Lower lobe of right lung (tissue), 2 donors: ENCODE measurements around the gene MED12L. TPM values are rescaled to one million over a fixed set of nuclear protein-coding genes. Genes with fewer than 3 reads are reported as not detected.

ENCODE experiments used
- ATAC-seq, 2 donors: fragments of 200-7000 bp; cut with Tn5 transposase; one replicate each; pipeline ENCODE4 v1.9.1; 2020 to 2022; ENCODE audit warnings: mild to moderate bottlenecking in 2 of 2, moderate library complexity in 2 of 2
- DNase-seq: peaks from one replicate; pipeline ENCODE4 v3.0.0-alpha.2; 2020
- H3K27ac ChIP-seq: fragments of 200-600 bp; one replicate; pipeline ENCODE4 v1.8.0; 2022
- H3K27me3 ChIP-seq: fragments of 200-600 bp; one replicate; pipeline ENCODE4 v1.8.0; 2022; ENCODE audit warnings: low read depth
- H3K36me3 ChIP-seq: fragments of 200-600 bp; one replicate; pipeline ENCODE4 v1.8.0; 2022; ENCODE audit warnings: mild to moderate bottlenecking
- H3K4me1 ChIP-seq: fragments of 200-600 bp; one replicate; pipeline ENCODE4 v1.8.0; 2022
- H3K4me3 ChIP-seq: fragments of 200-600 bp; one replicate; pipeline ENCODE4 v1.8.0; 2022; ENCODE audit warnings: mild to moderate bottlenecking
- H3K9me3 ChIP-seq: fragments of 200-600 bp; one replicate; pipeline ENCODE4 v1.8.0; 2022
- intact Hi-C: fragments of 100-400 bp; cut with DNase I; formaldehyde crosslinking; loops from one replicate; pipeline ENCODE4 v1.11.0; 2022
- total RNA-seq: library from RNA; stranded (reverse); fragmentation: NEBNext Ultra II Directional; extraction: Animal tissue kit (Norgen Biotek cat#: 25700); gene quantifications from one replicate; pipeline ENCODE4 v1.2.1, GENCODE V29; 2021
- TF ChIP-seq, protein P1 (sequence below): fragments of 200-600 bp; IDR thresholded peaks from one replicate; pipeline ENCODE4 v1.8.0; 2022; ENCODE audit warnings: antibody characterized with exemption, mild to moderate bottlenecking
- donor health status: DM: no; HTN: yes; CAD: no; lungs with severe emphysema.

Gene MED12L
- total RNA-seq, 1 donor from 2014 or later, result 0.44 TPM

- Histone ChIP-seq H3K4me3 (no peak overlapping the region), H3K27ac (no peak overlapping the region), H3K4me1 (no peaks in the 10 kb centered on the region), H3K9me3 (no peaks in the 10 kb centered on the region), H3K27me3 (no peaks in the 10 kb centered on the region), H3K36me3 (no peaks in the 10 kb centered on the region)
- intact Hi-C loops, result no loop called here
- ATAC-seq, result no peak
- no peak for DNase-seq
- TF ChIP-seq, protein P1, sequence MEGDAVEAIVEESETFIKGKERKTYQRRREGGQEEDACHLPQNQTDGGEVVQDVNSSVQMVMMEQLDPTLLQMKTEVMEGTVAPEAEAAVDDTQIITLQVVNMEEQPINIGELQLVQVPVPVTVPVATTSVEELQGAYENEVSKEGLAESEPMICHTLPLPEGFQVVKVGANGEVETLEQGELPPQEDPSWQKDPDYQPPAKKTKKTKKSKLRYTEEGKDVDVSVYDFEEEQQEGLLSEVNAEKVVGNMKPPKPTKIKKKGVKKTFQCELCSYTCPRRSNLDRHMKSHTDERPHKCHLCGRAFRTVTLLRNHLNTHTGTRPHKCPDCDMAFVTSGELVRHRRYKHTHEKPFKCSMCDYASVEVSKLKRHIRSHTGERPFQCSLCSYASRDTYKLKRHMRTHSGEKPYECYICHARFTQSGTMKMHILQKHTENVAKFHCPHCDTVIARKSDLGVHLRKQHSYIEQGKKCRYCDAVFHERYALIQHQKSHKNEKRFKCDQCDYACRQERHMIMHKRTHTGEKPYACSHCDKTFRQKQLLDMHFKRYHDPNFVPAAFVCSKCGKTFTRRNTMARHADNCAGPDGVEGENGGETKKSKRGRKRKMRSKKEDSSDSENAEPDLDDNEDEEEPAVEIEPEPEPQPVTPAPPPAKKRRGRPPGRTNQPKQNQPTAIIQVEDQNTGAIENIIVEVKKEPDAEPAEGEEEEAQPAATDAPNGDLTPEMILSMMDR, result no peak
Measured at GRCh38 chr3:151476344-151477018, 391.0 kb downstream of the MED12L start.

GRCh38 chr3:151477591-151478334 is 392.3 kb downstream of the MED12L start:
- no peaks in the 10 kb centered on the region for H3K27me3 ChIP-seq
- ATAC-seq (no peak), DNase-seq (no peak)
- H3K27ac ChIP-seq, result no peak overlapping the region
- H3K4me1 ChIP-seq, result no peaks in the 10 kb centered on the region
- no peak overlapping the region for H3K4me3 ChIP-seq
- TF ChIP-seq, protein P1, result no peak
- peaks cover 4% of the 10 kb centered on the region for H3K9me3 ChIP-seq
- no peaks in the 10 kb centered on the region for H3K36me3 ChIP-seq
- intact Hi-C loops, result no loop called here

- H3K36me3 ChIP-seq, result no peaks in the 10 kb centered on the region
- H3K4me1 ChIP-seq, result no peaks in the 10 kb centered on the region
- ATAC-seq, result no peak
- H3K27me3 ChIP-seq, result no peaks in the 10 kb centered on the region
- H3K9me3 ChIP-seq, result peaks cover 6% of the 10 kb centered on the region
- TF ChIP-seq, protein P1, result no peak
- no peak overlapping the region for H3K4me3 ChIP-seq
- DNase-seq, result no peak
- no peak overlapping the region for H3K27ac ChIP-seq
- intact Hi-C loops, result no loop called here
Measured at GRCh38 chr3:151478335-151478697, 392.9 kb downstream of the MED12L start.

GRCh38 chr3:151479452-151479851 is 394.0 kb downstream of the MED12L start:
- intact Hi-C loops, result no loop called here
- DNase-seq (no peak), ATAC-seq (no peak)
- Histone ChIP-seq H3K9me3 (peaks cover 6% of the 10 kb centered on the region), H3K4me3 (no peak overlapping the region), H3K4me1 (no peaks in the 10 kb centered on the region), H3K27me3 (no peaks in the 10 kb centered on the region), H3K36me3 (no peaks in the 10 kb centered on the region), H3K27ac (no peak overlapping the region)
- TF ChIP-seq, protein P1, result no peak

- no peak for DNase-seq
- intact Hi-C loops, result no loop called here
- ATAC-seq, result no peak
- Histone ChIP-seq H3K4me3 (no peak overlapping the region), H3K27me3 (no peaks in the 10 kb centered on the region), H3K4me1 (no peaks in the 10 kb centered on the region), H3K9me3 (peaks cover 6% of the 10 kb centered on the region), H3K36me3 (no peaks in the 10 kb centered on the region), H3K27ac (no peak overlapping the region)
- TF ChIP-seq, protein P1, result no peak
Measured at GRCh38 chr3:151480492-151480891, 395.0 kb downstream of the MED12L start.
